IPS-18a (cell line): ENCODE results near the gene TRIM17.
A peak's percentile ranks its signal among the peaks of the same experiment; 100 is the strongest.

ENCODE experiments used
- H3K27ac ChIP-seq: one replicate; pipeline ENCODE4 v1.5.1; 2013; ENCODE audit warnings: low read length
- H3K27me3 ChIP-seq: one replicate; pipeline ENCODE4 v1.6.1; 2013; ENCODE audit warnings: mild to moderate bottlenecking, low read length; ENCODE audit not compliant: control insufficient read depth, insufficient read depth
- H3K36me3 ChIP-seq: one replicate; pipeline ENCODE4 v1.6.1; 2013; ENCODE audit warnings: low read depth, low read length; ENCODE audit not compliant: control insufficient read depth
- H3K4me1 ChIP-seq: one replicate; pipeline ENCODE4 v1.6.1; 2013; ENCODE audit warnings: low read depth, low read length; ENCODE audit not compliant: control insufficient read depth
- H3K4me3 ChIP-seq: one replicate; pipeline ENCODE4 v1.5.1; 2013; ENCODE audit warnings: low read length
- H3K9ac ChIP-seq: one replicate; pipeline ENCODE4 v1.6.1; 2013; ENCODE audit warnings: mild to moderate bottlenecking, low read length, moderate library complexity
- H3K9me3 ChIP-seq: one replicate; pipeline ENCODE4 v1.6.1; 2013; ENCODE audit warnings: low read depth, low read length; ENCODE audit not compliant: control insufficient read depth

The TRIM17 gene

GRCh38 chr1:228381356-228381755 is 35.3 kb downstream of the TRIM17 start:
- Histone ChIP-seq H3K9ac (no peak overlapping the region), H3K4me3 (no peak overlapping the region), H3K9me3 (no peaks in the 10 kb centered on the region), H3K27ac (no peak overlapping the region), H3K4me1 (peaks cover 5% of the 10 kb centered on the region), H3K27me3 (peaks cover 48% of the 10 kb centered on the region), H3K36me3 (no peaks in the 10 kb centered on the region)

GRCh38 chr1:228379666-228380065 is 37.0 kb downstream of the TRIM17 start:
- Histone ChIP-seq H3K4me1 (peaks cover 5% of the 10 kb centered on the region), H3K4me3 (peak overlapping the region; percentile 74), H3K27me3 (peaks cover 46% of the 10 kb centered on the region), H3K27ac (no peak overlapping the region), H3K36me3 (no peaks in the 10 kb centered on the region), H3K9ac (peak overlapping the region; percentile 70), H3K9me3 (no peaks in the 10 kb centered on the region)

- H3K9me3 ChIP-seq: no peaks in the 10 kb centered on the region
- no peak overlapping the region for H3K27ac ChIP-seq
- peak overlapping the region; percentile 70 for H3K9ac ChIP-seq
- H3K27me3 ChIP-seq: peaks cover 46% of the 10 kb centered on the region
- no peaks in the 10 kb centered on the region for H3K36me3 ChIP-seq
- peak overlapping the region; percentile 74 for H3K4me3 ChIP-seq
- peaks cover 5% of the 10 kb centered on the region for H3K4me1 ChIP-seq
These were observed 37.7 kb downstream of the TRIM17 start for GRCh38 chr1:228378873-228379460.

- Histone ChIP-seq H3K4me1 (peaks cover 5% of the 10 kb centered on the region), H3K27ac (no peak overlapping the region), H3K9me3 (no peaks in the 10 kb centered on the region), H3K4me3 (peak overlapping the region; percentile 74), H3K36me3 (no peaks in the 10 kb centered on the region), H3K9ac (peak overlapping the region; percentile 70), H3K27me3 (peaks cover 40% of the 10 kb centered on the region)
These were observed 38.4 kb downstream of the TRIM17 start for GRCh38 chr1:228378090-228378872.

- Histone ChIP-seq H3K9ac (no peak overlapping the region), H3K27ac (no peak overlapping the region), H3K4me3 (peak overlapping the region; percentile 54)
These were observed 39.0 kb downstream of the TRIM17 start for GRCh38 chr1:228377664-228378089.

GRCh38 chr1:228376651-228377631 is 39.7 kb downstream of the TRIM17 start:
- H3K27ac ChIP-seq: no peak overlapping the region
- no peak overlapping the region for H3K9ac ChIP-seq
- H3K4me3 ChIP-seq: no peak overlapping the region
- no peaks in the 10 kb centered on the region for H3K36me3 ChIP-seq
- H3K4me1 ChIP-seq: peaks cover 5% of the 10 kb centered on the region
- H3K9me3 ChIP-seq: no peaks in the 10 kb centered on the region
- H3K27me3 ChIP-seq: peaks cover 36% of the 10 kb centered on the region

More at GRCh38 chr1:228377664-228378089, 39.0 kb downstream of the TRIM17 start:
- H3K4me1 ChIP-seq: peaks cover 5% of the 10 kb centered on the region
- peaks cover 36% of the 10 kb centered on the region for H3K27me3 ChIP-seq
- H3K9me3 ChIP-seq: no peaks in the 10 kb centered on the region
- no peaks in the 10 kb centered on the region for H3K36me3 ChIP-seq

GRCh38 chr1:228376262-228376628 is 40.4 kb downstream of the TRIM17 start:
- Histone ChIP-seq H3K4me1 (peaks cover 5% of the 10 kb centered on the region), H3K36me3 (no peaks in the 10 kb centered on the region), H3K4me3 (no peak overlapping the region), H3K27me3 (peaks cover 32% of the 10 kb centered on the region), H3K9me3 (no peaks in the 10 kb centered on the region), H3K27ac (no peak overlapping the region), H3K9ac (no peak overlapping the region)

GRCh38 chr1:228375578-228376261 is 40.9 kb downstream of the TRIM17 start:
- Histone ChIP-seq H3K4me1 (peaks cover 5% of the 10 kb centered on the region), H3K27ac (no peak overlapping the region), H3K27me3 (peaks cover 27% of the 10 kb centered on the region), H3K4me3 (no peak overlapping the region), H3K36me3 (no peaks in the 10 kb centered on the region), H3K9ac (no peak overlapping the region), H3K9me3 (no peaks in the 10 kb centered on the region)

- H3K4me3 ChIP-seq: no peak overlapping the region
- no peak overlapping the region for H3K9ac ChIP-seq
- no peaks in the 10 kb centered on the region for H3K36me3 ChIP-seq
- peaks cover 5% of the 10 kb centered on the region for H3K4me1 ChIP-seq
- no peak overlapping the region for H3K27ac ChIP-seq
- no peaks in the 10 kb centered on the region for H3K9me3 ChIP-seq
- peaks cover 19% of the 10 kb centered on the region for H3K27me3 ChIP-seq
These were observed 41.7 kb downstream of the TRIM17 start for GRCh38 chr1:228374711-228375577.

- no peak overlapping the region for H3K9ac ChIP-seq
- no peaks in the 10 kb centered on the region for H3K36me3 ChIP-seq
These were observed 42.7 kb downstream of the TRIM17 start for GRCh38 chr1:228373681-228374571.

More at GRCh38 chr1:228373681-228374571, 42.7 kb downstream of the TRIM17 start:
- no peaks in the 10 kb centered on the region for H3K9me3 ChIP-seq
- no peaks in the 10 kb centered on the region for H3K4me1 ChIP-seq
- no peak overlapping the region for H3K4me3 ChIP-seq
- peaks cover 9% of the 10 kb centered on the region for H3K27me3 ChIP-seq
- no peak overlapping the region for H3K27ac ChIP-seq
